Hepatic stellate cell (primary cell): ENCODE measurements around the gene HIVEP3.

ENCODE experiments used
- DNase-seq: peaks from one replicate; pipeline ENCODE4 v3.0.0; 2011; ENCODE audit warnings: low spot score

The HIVEP3 gene

DNA sequence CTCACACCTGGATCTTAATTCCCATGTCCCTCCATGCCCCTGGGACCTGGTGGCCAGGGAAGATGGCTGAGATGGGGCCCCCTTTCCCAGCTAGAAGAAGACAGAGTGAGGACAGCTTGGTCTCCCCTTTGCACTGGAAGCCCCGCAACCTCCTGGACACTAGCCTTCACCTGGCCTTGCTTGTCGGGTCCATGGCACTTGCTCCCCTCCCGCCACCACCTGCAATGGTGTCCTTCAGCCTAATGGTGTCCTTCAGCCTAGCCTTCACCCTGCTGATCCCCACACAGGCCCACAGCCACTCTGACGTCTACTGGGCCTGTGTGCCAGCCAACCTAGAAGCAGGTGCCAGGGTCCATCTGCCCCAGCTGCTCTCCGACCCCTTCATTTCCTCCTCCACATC is 388.3 kb downstream of the HIVEP3 start:
- DNase-seq = no peak

DNA sequence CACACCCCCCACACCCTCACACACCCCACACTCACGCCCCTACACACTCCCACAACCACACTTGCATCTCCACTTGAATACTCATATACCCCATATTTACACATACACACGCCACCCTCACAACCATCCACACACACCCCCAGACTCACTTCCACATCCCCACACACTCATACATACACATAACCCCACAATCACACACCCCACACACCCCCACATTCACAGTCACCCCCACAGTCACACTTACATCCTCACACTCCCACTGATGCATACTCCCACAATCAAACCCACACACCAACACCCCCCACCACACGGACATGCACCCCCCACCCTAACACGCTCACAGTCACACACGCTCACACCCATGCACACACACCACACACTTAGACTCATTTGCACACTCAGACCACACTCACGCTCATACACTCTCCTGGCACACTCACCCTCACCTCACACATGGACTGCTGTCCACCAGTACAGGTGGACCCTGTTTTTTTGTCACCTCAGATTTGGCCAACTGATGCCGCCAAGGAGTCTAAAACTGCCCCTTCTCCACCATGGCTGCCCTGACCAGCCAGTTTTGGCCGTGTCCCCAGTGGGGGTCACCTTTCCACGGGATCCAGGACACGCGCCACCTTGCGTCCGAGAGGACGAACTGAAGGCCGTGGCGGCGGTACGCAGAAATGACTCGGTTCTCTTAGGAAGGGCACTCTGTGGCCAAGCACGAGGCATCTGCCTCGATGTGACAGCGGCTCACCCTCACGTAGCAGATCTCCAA is 388.9 kb downstream of the HIVEP3 start:
- no peak for DNase-seq

DNA sequence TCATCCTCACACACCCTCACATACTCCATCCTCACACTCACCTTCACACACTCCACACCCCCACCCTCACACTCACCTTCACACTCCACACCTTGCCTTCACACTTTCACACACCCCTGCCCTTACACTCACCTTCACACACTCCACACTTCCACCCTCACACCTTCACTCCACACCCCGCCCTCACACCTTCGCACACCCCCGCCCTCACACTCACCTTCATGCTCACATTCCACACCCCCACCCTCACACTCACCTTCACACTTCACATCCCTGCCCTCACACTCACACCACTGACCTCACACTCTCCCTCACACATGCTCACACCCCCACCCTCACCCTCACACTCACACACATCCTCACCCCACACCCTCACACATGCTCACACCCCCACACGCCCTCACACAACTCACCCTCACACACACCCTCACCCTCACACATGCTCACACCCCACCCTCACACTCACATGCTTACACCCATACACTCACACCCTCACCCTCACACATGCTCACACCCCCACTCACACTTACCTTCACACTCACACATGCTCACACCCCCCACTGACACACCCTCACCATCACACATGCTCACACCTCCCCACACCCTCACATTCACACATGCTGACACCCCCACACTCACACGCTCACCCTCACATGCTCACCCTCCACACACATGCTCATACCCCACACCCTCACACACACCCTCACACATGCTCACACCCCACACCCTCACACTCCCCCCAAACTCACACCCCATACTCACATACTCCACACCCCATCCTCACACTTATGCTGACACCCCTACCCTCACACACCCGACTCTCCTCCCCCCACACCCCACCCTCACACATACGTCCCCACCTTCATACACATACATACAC is 389.8 kb downstream of the HIVEP3 start:
- no peak for DNase-seq

DNA sequence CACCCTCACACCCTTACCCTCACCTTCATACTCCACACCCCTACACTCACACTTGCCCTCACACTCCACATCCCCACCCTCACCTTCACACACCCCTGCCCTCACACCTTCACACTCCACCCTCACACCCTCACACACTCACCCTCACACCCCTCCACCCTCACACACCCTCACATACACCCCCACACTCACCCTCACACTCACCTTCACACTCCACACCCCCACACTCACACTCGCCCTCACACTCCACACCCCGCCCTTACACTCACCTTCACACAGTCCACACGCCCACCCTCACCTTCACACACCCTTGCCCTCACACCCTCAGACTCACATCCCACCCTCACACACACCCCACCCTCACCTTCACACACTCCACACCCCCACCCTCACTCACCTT is 390.6 kb downstream of the HIVEP3 start:
- no peak for DNase-seq

DNA sequence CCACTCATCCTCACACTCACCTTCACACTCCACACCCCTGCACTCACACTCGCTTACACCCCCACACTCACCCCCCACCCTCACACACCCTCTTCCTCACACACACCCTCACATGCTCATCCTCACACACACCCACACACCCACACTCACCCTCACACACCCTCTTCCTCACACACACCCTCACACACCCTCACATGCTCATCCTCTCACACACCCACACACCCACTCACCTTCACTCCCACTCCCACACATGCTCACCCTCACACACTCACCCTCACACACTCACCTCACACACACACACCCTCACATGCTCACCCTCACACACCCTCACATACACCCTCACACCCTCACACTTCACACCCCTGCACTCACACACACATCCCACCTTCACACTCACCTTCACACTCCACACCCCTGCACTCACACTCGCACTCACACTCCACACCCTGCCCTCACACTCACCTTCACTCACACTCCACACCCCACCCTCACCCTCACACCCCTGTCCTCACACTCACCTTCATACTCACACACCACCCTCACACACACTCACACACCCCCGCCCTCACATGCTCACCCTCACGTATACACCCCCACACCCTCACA is 391.7 kb downstream of the HIVEP3 start:
- no peak for DNase-seq

DNA sequence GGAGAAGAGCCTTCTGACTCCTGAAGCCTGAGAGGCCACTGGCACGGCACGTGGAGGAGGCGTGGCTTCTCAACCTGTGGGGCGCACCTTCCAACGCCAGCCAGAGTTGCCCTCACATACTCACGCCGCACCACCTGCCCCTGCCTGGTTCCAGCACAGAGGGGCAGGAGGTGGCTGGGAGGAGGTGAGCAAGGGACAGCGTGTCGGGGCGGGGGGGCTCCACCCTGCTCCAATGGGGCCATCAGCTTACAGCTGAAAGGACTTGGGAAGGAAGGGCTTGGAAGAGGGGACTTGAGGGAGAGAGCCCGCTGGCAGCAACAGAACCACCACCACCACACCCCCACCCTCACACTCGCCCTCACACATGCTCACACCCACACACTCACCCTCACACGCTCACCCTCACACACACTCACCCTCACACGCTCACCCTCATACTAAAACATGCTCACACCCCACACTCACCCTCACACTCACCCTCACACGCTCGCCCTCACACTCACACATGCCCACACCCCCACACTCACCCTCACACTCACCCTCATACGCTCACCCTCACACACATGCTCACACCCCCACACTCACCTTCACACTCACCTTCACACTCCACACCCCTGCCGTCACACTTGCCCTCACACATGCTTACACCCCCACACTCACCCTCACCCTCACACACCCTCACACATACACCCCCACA is 392.7 kb downstream of the HIVEP3 start:
- no peak for DNase-seq

DNA sequence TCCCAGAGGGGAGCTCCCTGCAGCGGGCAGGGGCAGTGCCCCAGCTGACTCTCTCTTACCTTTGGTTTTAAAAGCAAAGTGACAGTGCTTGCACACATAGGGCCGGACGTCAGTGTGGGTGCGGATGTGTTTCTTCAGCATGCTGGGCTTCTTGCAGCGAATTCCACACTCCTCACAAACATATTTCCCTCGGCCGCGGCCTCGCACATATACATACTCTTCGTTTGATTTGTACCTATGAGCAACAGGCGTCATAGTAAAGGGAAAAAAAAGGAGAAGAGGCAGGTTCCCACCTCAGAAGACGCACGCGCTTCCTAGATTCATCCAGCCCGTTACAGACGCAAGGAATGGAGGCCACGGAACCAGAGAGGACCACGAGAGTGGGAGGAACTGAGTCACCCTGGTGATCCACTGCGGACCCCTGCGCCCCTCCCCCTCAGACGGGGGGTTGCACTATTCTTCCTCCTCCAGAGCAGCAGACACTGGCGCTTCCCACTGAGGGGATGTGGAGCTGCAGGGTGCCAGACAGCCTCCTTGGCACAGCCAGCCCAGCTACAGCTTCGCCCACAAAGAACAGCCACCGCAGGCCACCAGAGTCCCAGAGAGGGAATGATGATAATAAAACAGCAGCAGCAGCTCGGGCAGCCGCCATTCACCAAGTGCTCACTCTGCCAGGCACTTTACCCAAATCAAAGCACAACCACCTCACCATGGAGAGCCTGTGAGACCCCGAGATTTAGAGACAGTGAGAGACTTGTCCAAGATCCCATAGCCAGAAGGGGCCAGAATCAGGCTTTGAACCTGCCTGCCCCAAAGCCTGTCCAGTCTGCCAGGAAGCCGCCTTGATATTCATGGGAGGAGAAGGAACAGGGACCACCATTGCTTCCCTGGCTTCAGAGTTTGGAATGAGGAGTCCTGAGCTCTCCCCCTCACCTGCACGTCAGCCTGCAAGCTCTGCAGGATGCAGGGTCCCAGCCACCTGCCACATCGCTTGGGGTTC is 393.7 kb downstream of the HIVEP3 start:
- no peak for DNase-seq

DNA sequence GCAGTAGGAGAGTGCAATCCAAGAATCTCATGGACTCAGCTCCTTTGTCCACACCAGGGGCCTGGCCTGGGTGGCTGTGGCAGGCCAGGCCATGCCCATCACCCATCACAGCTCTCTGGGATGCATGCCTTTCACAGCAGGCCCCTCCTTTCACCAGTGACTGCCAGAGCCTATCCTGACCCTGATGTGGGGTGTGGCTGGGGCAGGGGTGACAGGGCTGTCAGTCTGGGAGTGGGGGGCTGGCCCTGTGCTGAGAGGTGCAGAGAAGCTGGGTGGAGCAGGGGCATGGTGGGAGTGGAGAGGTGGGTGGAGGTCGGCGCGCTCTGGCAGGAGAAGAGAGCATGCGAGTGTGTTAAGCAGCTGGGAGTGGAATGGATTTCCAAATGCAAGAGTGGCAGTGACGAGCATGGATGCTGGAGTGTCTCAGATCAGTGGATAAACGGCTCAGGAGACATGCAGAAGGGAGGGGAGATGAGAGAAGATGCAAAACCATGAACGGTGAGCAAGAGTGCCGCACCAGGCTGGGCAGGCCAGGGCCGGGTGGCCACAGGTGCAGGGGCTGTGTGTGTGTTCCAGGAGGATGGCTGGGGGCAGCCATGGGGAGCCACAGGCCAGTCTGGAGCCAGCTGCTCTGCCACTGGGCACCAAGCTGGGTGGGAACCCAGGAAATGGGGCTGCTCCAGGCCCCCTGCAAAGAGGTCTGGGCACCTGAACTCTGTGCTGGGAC is 394.6 kb downstream of the HIVEP3 start:
- no peak for DNase-seq

DNA sequence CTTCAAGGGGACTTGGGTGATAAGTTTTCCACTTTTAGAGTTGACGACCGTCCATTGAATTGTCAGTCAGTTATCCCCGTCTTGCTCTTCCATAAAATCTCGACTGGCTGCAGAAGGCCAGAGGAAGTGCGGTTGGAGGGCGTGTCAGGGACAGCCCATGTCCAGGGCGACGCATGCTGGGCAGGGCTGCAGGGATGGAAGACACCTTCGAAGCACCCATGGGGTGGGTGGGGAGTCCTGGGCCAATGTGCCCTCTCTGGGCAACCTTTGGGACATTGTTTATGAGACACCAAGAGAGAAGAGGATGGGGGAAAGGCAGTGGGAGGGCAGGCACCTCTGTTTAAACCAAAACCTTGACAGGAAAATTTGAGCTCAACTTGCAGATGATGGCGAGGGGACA is 395.7 kb downstream of the HIVEP3 start:
- DNase-seq = no peak

DNA sequence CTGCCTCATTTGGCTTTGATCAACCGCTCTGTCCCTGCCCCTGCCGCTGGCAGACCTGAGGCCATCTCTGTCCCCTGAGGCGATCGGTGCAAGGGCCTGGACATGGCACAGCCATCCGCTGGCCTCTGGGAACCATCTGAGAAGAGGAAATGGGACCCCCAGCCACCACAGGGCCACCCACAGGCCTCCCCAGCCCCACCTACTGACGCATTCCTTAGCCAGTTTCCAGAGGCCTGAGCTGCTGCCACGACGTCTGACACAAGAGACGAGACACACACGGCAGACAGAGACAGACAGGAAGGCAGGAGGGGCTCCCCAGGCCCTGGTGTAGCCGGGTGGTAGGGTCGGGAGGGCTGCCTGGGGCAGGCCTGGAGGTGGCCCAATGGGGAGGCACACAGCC is 397.0 kb downstream of the HIVEP3 start:
- DNase-seq = no peak

DNA sequence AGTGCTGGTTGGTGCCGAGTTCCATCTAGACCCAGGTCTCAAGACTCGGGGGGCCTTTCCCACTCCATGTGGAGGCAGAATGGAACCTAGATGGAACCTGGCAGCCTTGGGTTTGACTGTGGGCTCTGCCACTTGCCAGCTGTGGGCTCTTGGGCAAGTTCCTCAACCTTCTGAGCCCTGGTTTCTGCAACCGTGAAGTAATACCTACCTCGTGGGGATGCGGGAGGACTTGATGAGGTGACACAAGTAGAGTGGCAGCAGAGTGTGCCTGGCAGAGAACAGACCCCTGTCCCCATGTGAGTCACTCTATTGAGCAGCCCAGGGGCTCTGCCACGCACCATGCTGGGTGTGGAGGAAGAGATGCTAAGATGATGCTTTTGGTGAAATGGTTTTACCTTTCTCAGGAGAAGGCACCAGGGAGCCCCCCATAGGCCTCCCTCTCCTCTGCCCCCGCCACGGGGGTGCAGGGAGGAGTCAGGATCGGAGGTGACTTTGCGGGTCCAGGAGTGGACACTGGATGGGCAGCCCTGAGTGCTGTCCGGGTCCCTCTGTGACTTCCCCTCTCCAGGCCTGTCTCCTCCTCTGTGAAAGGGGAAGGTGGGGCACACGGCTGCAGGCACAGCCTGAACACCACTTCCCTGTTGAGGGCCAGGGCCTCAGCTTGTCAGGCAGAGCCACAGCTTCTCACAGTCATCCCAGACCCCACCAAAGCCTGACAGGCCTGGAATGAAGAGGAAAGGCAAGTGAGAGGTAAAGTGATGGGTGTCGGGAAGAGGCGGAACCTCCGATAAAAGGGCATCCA is 397.6 kb downstream of the HIVEP3 start:
- DNase-seq = no peak

DNA sequence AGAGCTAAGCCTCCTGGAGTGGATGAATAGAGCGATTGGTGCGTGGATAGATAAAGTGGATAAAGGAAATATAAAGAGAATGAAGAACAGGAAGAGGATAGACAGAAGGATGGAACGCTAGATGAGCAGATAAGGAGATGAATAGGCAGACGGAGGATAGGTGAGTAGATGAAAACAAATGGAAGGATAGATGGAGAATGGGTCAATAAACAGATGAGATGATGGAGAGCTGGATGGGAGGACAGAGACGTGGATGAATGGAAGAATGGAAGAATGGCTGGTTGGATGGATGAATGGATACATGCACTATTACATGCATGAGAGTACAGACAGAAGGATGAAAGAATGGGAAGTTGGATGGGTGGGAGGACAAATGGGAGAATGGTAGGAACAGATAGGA is 399.1 kb downstream of the HIVEP3 start:
- DNase-seq = no peak

DNA sequence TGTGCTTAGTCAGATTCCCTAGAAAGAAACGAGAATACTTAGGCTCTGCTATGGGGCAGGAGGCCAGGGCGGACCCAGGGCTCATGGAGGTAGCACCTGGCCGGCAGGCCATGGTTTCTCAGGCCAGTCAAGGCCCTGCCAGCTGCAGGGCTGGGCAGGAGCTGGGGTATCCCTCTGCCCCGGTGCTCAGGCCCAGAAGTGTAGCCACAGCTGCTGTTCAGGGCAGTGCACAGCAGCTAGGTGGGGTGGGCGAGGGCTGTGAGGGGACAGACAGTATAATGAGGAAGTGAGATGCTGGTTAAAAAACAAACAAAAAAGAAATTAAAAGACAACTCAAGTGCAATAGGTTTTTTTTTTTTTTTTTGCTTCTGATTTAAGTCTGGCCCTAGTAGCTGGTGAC is 400.3 kb downstream of the HIVEP3 start:
- DNase-seq = no peak

DNA sequence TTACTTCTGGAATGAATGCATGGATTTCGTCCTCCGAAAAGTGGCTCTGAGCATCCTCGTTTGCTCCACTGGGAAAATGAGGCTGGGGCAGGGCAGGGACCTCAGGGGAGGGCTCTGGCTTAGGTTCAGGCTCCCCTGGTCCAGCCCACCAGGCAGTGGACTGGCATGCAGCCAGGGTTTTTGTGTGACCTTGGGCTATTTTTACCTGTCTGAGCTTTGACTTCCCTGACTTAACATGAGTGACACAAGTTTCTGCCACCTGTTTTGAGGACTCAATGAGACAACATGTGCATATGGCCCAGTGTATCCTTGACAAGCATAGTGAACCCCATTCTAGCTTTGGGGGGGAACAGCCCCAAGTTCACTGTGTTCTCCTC is 401.7 kb downstream of the HIVEP3 start:
- no peak for DNase-seq

DNA sequence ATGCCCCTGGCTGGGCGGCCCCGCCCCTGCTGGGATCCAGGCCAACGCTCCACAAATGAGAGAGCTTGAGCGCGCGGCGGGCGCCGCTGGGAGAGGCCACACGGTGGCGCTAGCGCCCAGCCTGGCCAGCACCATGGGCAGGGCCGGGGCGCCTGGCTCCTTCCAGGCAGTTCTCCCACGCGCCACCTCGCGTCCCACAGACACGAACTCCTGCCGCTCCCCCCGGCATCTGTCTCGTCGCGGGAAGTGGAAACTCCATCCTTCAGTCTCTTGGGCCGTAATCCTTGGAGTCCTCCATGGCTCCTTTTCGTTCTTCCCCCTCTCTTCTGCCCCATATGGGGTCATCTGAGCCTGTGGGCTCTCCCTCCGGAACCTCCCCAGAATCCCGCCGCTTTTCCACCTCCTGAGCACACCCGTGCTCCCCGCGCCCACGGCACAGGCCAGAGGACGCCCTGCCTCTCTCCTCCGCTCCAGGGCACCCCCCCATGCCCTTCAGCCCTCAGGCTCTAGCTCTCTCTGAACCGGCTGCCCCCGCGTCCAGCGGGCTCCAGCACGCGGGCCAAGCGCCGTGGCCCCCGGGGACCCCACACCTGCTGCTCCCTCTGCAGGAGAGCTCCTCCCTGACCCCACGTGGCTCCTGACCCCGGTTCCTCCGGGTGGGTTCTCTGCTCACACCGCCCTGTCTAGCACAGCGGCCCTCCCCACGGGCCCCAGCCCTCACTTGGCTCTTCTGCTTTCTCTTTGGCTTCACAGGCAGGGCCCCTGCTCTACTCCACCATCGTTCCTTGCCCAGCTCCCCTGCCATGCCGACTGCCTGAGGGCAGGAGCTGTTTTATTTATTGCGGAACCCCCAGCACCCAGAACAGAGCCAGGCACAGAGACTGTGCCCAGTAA is 402.3 kb downstream of the HIVEP3 start:
- peak; percentile 96 for DNase-seq

DNA sequence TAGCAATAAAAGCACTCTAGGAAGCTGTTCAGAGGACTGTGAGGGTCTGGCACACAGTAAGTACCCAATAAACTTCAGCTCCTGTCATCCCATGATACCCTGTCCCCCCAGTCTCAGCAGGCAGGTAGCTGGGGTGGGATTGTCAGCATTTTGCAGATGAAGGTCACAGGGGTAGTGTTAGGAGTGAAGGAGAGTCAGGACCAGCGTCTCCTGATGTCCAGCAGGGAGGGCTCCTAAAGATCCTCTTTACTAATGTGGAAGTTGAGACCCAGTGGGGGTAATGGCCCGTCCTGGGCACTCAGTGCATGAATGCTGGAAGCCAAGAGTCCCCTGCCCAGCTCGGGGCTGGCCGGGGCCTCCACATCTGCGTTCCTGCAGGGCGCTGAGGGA is 402.9 kb downstream of the HIVEP3 start:
- DNase-seq = no peak

DNA sequence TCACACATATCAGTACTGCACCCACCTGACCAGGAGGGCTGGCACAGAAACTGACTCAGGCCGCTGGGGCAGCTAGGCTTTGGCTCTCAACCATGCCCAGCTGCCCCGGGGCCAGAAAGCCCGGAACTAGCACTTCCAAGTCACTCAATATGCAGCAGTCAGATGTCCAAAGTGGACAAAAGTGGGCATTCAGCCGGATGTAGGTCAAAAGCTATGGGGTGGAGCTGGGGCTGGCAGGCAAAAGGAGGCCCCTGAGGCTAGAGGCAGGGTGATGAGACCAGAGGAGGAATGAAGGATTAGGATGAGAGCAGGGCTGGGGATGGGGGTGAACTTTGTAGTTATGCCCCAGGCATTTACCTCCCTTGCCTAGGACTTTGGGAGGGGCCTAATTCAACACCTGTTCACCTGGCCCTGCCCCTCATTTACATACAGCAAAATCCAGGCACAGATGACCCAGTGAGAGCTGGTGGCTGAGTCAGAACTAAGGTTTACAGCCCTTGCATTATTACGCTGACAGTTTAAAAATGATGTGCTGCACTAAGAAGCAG is 403.5 kb downstream of the HIVEP3 start:
- DNase-seq = no peak

DNA sequence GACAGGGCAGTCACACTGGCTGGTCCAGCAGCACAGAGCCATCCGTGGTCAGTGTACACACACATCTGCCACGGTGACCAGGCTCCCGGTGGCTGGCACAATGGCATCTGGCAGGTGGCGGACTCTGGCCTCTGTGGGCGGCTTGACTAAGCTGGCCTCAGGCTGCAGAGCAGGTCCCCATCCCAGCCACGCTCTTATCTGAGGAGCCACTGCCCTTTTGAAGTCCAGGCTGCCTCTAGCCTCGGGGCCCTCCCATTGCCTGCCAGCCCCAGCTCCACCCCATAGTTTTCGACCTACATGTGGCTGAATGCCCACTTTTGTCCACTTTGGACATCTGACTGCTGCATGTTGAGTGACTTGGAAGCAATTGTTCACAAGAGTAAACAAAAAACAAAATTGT is 404.3 kb downstream of the HIVEP3 start:
- no peak for DNase-seq
